Fibroblast of villous mesenchyme (primary cell): ENCODE data around the gene DGKI. TPM values are rescaled to one million over a fixed set of nuclear protein-coding genes. Genes with fewer than 3 reads are reported as not detected.

Experiments used
- DNase-seq: peaks from one replicate; pipeline ENCODE4 v3.0.0-alpha.2; 2010; ENCODE audit warnings: low read depth
- H3K4me3 ChIP-seq: 2 replicates; pipeline ENCODE4 v1.5.1; 2011; ENCODE audit warnings: low read depth, mild to moderate bottlenecking, low read length
- total RNA-seq: library from RNA; depleted of rRNA; stranded (reverse); fragments of >200 nt; gene quantifications from 2 replicates; pipeline ENCODE4 v1.2.3, GENCODE V29; 2012
- TF ChIP-seq, protein P1 (sequence below): IDR thresholded peaks from 2 replicates; pipeline ENCODE4 v1.5.1; 2012; ENCODE audit warnings: low read depth, mild to moderate bottlenecking, low read length; ENCODE audit not compliant: insufficient read depth

The DGKI gene
- total RNA-seq, 1 donor = 3.5 TPM

DNA sequence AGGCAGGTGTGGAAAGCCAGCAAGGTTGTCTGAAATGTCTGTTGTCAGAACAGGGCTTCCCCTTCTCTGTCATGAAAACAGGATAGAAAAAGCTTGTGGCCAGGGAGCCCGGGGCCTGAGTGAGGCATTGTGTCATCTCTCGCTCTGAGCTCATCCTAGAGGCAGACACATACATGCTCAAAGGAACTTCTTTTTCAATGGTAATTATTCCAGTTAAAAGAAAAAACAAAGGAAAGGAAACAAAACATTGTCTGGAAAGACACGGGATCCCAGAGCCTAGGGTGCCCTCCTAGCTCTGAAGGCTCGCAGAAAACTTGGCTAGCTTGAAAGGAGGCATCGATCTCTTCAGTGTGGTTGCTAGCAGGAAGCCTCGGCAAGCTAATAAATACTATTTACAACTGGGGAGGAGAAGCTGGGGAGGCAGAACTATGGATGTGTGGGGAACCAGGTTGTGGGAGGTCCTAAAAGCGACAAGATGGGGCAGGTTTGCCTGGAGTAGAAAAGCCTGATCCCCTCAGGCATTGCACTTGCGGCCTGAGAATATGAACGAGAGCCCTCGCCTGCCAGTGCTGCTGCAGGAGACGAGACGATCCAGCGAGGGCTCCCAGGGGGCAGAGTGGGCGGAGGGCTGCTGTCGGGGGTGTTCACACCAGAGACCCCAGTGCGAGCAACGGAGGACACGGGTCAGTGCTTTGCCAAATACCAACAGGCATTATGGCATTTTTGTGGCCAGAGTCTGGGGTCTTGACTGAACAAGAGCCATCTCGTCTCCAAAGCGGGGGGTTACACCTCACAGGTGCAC lies 32.8 kb upstream of the DGKI start:
- H3K4me3 ChIP-seq = no peak overlapping the region
- TF ChIP-seq, protein P1, sequence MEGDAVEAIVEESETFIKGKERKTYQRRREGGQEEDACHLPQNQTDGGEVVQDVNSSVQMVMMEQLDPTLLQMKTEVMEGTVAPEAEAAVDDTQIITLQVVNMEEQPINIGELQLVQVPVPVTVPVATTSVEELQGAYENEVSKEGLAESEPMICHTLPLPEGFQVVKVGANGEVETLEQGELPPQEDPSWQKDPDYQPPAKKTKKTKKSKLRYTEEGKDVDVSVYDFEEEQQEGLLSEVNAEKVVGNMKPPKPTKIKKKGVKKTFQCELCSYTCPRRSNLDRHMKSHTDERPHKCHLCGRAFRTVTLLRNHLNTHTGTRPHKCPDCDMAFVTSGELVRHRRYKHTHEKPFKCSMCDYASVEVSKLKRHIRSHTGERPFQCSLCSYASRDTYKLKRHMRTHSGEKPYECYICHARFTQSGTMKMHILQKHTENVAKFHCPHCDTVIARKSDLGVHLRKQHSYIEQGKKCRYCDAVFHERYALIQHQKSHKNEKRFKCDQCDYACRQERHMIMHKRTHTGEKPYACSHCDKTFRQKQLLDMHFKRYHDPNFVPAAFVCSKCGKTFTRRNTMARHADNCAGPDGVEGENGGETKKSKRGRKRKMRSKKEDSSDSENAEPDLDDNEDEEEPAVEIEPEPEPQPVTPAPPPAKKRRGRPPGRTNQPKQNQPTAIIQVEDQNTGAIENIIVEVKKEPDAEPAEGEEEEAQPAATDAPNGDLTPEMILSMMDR = no peak
- no peak for DNase-seq

DNA sequence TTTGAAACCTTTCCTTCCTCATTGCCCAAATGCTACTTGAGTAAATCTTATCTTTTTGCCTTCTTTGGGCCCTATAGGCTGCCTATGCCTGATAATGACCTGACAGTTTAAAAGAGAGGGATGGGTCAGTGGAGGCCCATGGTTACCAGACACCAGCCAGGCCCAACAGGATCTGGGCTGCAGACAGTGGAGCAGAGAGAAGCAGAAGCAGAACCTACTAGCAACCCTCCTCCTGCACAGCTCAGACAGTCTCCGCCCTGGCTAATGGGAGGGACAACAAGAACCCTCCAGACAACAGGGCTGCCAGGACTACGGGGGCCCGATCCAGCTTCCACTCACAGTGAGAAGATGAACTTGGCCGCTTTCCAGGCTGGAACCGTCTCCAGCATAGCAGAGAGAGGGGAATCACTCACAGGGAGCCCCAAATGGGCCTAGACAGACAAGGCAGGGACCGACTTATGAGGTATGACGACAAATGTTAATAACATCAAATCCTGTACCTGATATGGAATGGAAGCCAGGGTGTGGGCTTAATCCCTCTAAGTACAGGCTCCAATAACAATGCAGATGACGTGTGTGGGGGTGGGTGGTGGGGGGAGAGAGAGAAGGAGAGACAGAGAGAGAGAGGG lies 31.7 kb upstream of the DGKI start:
- no peak for DNase-seq
- TF ChIP-seq, protein P1 = no peak
- no peak overlapping the region for H3K4me3 ChIP-seq

DNA sequence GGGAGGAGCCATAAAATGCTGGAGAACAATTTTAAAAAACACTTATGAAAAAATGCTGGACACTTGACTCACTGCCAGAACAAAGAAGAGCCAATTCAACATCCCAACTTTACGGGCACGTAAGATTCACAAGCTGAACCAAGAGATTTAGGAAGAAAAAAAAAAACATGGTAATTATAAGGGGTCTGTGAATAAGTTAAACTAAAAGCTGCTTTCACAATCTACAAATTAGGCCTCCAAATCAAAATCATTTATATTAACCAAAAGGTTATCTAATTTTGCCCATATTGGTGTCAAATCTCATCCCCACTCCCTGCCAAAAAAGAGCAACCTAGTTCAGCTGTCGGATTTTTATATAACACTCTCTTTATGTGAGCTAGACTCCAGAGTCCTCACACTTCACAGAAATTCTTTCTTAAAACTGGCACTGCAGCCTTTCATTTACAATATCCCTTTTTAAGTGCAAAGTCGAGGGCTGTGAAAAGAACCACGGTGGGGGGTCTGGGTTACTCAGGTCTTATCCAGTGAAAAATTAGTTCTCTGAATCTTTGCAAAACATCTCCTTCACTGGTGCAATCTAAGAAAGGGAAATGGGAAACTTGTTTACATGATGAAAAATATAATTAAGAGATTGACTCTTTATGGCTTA lies 30.4 kb upstream of the DGKI start:
- TF ChIP-seq, protein P1 = no peak
- no peak for DNase-seq
- no peak overlapping the region for H3K4me3 ChIP-seq

DNA sequence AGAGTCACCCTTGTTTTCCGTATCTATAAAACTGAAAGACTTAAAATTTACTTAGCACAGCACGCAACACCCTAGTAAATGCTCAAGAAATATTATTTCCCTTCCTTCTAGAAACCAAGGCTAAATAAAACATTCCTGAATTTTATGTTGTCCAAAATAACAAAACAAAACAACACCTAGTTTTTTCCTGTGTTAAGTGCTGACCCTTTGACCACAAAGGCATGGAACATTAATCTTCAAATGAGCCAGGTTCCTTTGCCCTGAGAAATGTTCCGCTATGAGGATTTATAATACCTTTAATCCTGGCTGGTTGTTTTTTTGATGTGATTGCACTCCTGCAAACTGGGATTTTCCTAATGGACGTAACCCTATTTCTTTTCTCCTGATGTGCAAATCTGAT lies 29.0 kb upstream of the DGKI start:
- DNase-seq = no peak
- TF ChIP-seq, protein P1 = no peak
- no peak overlapping the region for H3K4me3 ChIP-seq

DNA sequence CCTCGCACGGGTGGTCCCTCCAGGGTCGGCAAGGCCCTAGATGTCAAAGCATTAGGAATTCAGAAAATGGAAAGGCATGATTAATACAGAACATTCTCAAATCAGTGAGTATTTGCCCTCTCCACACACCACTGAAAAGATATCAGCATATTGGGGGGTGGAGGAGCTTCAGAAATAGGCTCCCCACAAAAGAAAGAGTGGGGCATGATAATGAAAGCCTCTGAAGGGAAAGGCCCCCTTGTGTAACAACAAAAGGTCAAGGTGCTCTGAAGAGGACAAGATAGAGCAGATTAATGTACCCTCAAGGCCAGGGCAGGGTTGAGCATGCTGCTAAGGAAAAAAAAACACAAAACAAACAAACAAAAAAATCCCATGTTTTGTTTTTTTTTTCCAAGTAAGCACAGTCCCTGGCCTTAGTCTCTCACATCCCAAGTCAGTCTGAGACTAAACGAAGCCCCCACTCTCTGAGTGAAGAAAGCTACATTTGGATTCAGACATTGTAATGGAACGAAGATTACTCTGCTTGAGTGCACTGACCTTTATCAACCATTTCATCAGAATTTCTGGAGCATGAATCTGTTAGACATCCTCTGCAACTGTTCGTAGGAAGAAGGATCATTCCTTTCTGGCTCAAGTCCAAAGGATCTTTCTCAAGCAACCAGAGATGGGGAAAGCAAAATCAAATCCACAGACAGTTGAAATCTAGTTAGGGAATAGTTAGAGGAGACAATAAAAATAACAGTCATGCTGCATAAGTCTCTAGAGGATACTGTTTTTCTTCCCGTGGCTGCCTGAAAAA lies 27.4 kb upstream of the DGKI start:
- TF ChIP-seq, protein P1 = no peak
- peak; percentile 91 for DNase-seq
- H3K4me3 ChIP-seq = no peak overlapping the region

DNA sequence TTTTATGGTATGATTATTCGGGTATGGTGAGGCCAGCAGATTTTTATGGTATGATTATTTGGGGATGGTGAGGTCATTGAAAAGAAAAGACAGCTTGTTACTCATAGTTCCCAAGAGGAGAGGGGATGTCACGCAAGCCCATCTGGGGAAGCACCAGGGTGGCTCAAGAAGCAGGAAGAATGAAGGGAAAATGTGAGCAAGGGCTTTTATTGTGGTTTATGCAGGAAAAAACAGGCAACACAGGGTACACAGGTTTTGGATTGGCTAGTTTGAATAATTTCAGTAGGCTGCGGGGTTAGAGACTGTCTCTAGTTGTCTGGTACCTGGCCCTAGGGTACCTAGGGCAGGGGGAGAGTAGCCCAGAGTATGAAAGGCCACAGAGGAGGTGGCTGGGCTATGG lies 26.8 kb upstream of the DGKI start:
- peak; percentile 36 for DNase-seq
- no peak overlapping the region for H3K4me3 ChIP-seq
- TF ChIP-seq, protein P1 = no peak
